Trophoblast cell (in vitro differentiated cells and primary cell): Measurements from ENCODE around the gene WWC2.

Experiments used
- DNase-seq, 2 donors: peaks; one replicate each; pipeline ENCODE4 v3.0.0-alpha.2; 2016
- H2AFZ ChIP-seq: 2 replicates; pipeline ENCODE4 v1.6.1; 2013; ENCODE audit warnings: low read length, moderate library complexity, mild to moderate bottlenecking; ENCODE audit not compliant: insufficient read depth, poor library complexity
- H2AK5ac ChIP-seq: 2 replicates; pipeline ENCODE4 v1.6.1; 2013; ENCODE audit warnings: mild to moderate bottlenecking, low read length
- H2BK120ac ChIP-seq: 2 replicates; pipeline ENCODE4 v1.6.1; 2013; ENCODE audit warnings: low read length, mild to moderate bottlenecking, moderate library complexity; ENCODE audit not compliant: insufficient read depth, poor library complexity
- H2BK12ac ChIP-seq: 2 replicates; pipeline ENCODE4 v1.6.1; 2013; ENCODE audit warnings: mild to moderate bottlenecking, low read length, moderate library complexity
- H2BK5ac ChIP-seq: 2 replicates; pipeline ENCODE4 v1.6.1; 2013; ENCODE audit warnings: low read length, low read depth, moderate library complexity, mild to moderate bottlenecking; ENCODE audit not compliant: poor library complexity
- H3K14ac ChIP-seq: 2 replicates; pipeline ENCODE4 v1.6.1; 2013; ENCODE audit warnings: mild to moderate bottlenecking, low read length
- H3K18ac ChIP-seq: 2 replicates; pipeline ENCODE4 v1.6.1; 2013; ENCODE audit warnings: mild to moderate bottlenecking, low read length
- H3K23ac ChIP-seq: 2 replicates; pipeline ENCODE4 v1.6.1; 2013; ENCODE audit warnings: low read length
- H3K27ac ChIP-seq: 2 replicates; pipeline ENCODE4 v1.5.1; 2013; ENCODE audit warnings: low read depth, mild to moderate bottlenecking, inconsistent platforms, low read length, moderate library complexity
- H3K27me3 ChIP-seq: 2 replicates; pipeline ENCODE4 v1.6.1; 2013; ENCODE audit warnings: inconsistent platforms, mild to moderate bottlenecking, low read length, moderate library complexity; ENCODE audit not compliant: insufficient read depth
- H3K36me3 ChIP-seq, 2 experiments: 1 replicate in 1 of 2; 2 replicates in 1 of 2; pipeline ENCODE4 v1.6.1; 2013; ENCODE audit warnings: low read length in 2 of 2, mild to moderate bottlenecking in 2 of 2, moderate library complexity in 1 of 2; ENCODE audit not compliant: insufficient read depth in 2 of 2, control insufficient read depth in 1 of 2
- H3K4ac ChIP-seq: 2 replicates; pipeline ENCODE4 v1.6.1; 2013; ENCODE audit warnings: low read depth, mild to moderate bottlenecking, low read length, moderate library complexity
- H3K4me1 ChIP-seq, 2 experiments: 1 replicate in 1 of 2; 2 replicates in 1 of 2; pipeline ENCODE4 v1.6.1; 2013; ENCODE audit warnings: low read length in 2 of 2, mild to moderate bottlenecking in 2 of 2, moderate library complexity in 1 of 2; ENCODE audit not compliant: insufficient read depth in 2 of 2, control insufficient read depth in 1 of 2
- H3K4me2 ChIP-seq: 2 replicates; pipeline ENCODE4 v1.6.1; 2013; ENCODE audit warnings: inconsistent platforms, mild to moderate bottlenecking, low read length, moderate library complexity
- H3K4me3 ChIP-seq: 2 replicates; pipeline ENCODE4 v1.5.1; 2013; ENCODE audit warnings: mild to moderate bottlenecking, low read depth, low read length, inconsistent platforms
- H3K79me1 ChIP-seq: one replicate; pipeline ENCODE4 v1.6.1; 2013; ENCODE audit warnings: low read length
- H3K79me2 ChIP-seq: 2 replicates; pipeline ENCODE4 v1.6.1; 2013; ENCODE audit warnings: low read length, mild to moderate bottlenecking; ENCODE audit not compliant: control insufficient read depth, insufficient read depth, poor library complexity
- H3K9ac ChIP-seq: 2 replicates; pipeline ENCODE4 v1.6.1; 2013; ENCODE audit warnings: mild to moderate bottlenecking, low read length
- H3K9me3 ChIP-seq: 2 replicates; pipeline ENCODE4 v1.6.1; 2013; ENCODE audit warnings: low read depth, mild to moderate bottlenecking, control low read depth, inconsistent platforms, low read length; ENCODE audit not compliant: insufficient read depth
- H4K12ac ChIP-seq: 2 replicates; pipeline ENCODE4 v1.6.1; 2013; ENCODE audit warnings: low read depth, mild to moderate bottlenecking, low read length, moderate library complexity
- H4K8ac ChIP-seq: 2 replicates; pipeline ENCODE4 v1.6.1; 2013; ENCODE audit warnings: low read depth, mild to moderate bottlenecking, low read length, moderate library complexity
- H4K91ac ChIP-seq: one replicate; pipeline ENCODE4 v1.6.1; 2013; ENCODE audit warnings: low read depth, mild to moderate bottlenecking, low read length, moderate library complexity
- WGBS: extraction: QIAGEN DNeasy Blood & Tissue Kit; methylation state at CpG from one replicate; pipeline ENCODE4 v1.1.7; 2013; ENCODE audit warnings: missing lambda C conversion rate; ENCODE audit not compliant: insufficient read length, insufficient coverage; ENCODE audit errors: extremely low coverage; 5-methylcytosine and 5-hydroxymethylcytosine counted together

WWC2 gene

GRCh38 chr4:183333983-183334382 is 234.9 kb downstream of the WWC2 start:
- Histone ChIP-seq H4K8ac (no peak overlapping the region), H3K36me3 (no peaks in the 10 kb centered on the region), H2AFZ (no peak overlapping the region), H3K18ac (no peak overlapping the region), H2BK5ac (no peak overlapping the region), H3K4ac (no peak overlapping the region), H3K27ac (no peak overlapping the region), H3K9ac (no peak overlapping the region), H3K4me3 (no peak overlapping the region), H3K23ac (peak overlapping the region; percentile 89), H2AK5ac (peak overlapping the region; percentile 86), H3K9me3 (peaks cover 5% of the 10 kb centered on the region), H3K4me2 (no peak overlapping the region), H3K4me1 (peaks cover 4 to 8% of the 10 kb centered on the region in 2 experiments), H3K27me3 (no peaks in the 10 kb centered on the region), H3K14ac (no peak overlapping the region), H2BK120ac (no peak overlapping the region), H3K79me1 (no peaks in the 10 kb centered on the region), H4K91ac (no peak overlapping the region), H4K12ac (no peak overlapping the region), H2BK12ac (peak overlapping the region; percentile 70), H3K79me2 (no peaks in the 10 kb centered on the region)
- no CpG with 5 or more reads among the region's 6 CpGs for WGBS
- DNase-seq: no peak

DNA sequence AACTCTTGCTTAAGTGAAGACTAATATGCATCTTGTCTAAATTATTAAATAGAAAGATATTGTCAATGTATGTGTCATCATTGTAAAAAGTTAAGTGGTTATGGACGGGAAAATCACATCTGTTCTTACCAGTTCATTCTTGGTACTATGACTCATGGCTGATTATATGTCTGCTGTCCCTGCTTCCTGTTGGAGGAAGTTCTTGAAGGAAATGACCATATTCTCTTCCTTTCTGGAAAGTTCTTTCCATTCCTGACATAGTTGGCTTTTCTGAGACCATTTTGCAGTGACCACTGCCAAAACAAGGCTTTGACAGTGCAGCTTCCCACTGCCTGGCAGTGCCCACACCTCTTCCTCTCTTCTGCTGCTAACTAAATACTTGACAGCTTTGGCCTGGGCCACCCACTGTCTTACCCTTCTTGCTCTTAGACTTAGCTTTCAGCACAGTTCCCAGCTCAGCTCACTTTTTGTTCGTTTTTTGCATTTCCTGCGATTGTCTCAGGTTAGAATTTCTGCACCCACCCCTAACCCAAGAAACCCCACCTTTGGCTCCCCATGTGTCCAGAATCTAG is 236.4 kb downstream of the WWC2 start:
- Histone ChIP-seq H4K8ac (no peak overlapping the region), H3K4me1 (peaks cover 4 to 8% of the 10 kb centered on the region in 2 experiments), H3K23ac (no peak overlapping the region), H3K4ac (no peak overlapping the region), H2BK5ac (no peak overlapping the region), H2BK12ac (no peak overlapping the region), H3K79me1 (no peaks in the 10 kb centered on the region), H3K4me3 (no peak overlapping the region), H2BK120ac (no peak overlapping the region), H2AK5ac (no peak overlapping the region), H3K4me2 (no peak overlapping the region), H3K36me3 (no peaks in the 10 kb centered on the region), H4K91ac (peak overlapping the region; percentile 22), H3K9me3 (peaks cover 4% of the 10 kb centered on the region), H3K14ac (no peak overlapping the region), H2AFZ (no peak overlapping the region), H3K18ac (peak overlapping the region; percentile 33), H3K9ac (no peak overlapping the region), H3K27me3 (no peaks in the 10 kb centered on the region), H3K27ac (no peak overlapping the region), H4K12ac (no peak overlapping the region), H3K79me2 (no peaks in the 10 kb centered on the region)
- no CpG with 5 or more reads among the region's 3 CpGs for WGBS
- peak in 1 of 2 donors; percentile 50 for DNase-seq

DNA sequence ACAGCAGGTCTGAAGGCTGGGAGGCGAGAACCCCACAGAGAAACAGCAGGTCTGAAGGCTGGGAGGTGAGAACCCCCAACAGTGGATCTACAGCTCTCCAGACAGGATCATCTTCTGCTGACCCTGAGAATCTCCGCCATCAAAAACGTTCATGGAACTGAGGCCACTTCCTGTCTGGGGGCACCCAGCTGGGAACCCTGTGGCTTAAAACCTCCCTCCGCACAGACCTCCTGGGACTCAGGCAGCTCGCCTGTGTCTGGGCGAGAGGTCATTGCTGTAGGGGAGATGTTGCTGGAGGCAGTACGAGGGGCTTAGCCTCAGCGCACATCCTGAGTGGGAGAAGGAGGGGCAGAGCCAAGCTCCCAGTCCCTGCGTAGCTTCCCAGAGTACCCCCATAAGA is 238.3 kb downstream of the WWC2 start:
- no peak overlapping the region for H3K14ac ChIP-seq
- no CpG with 5 or more reads among the region's 9 CpGs for WGBS
- H3K4me1 ChIP-seq: peaks cover 4 to 8% of the 10 kb centered on the region in 2 experiments

DNA sequence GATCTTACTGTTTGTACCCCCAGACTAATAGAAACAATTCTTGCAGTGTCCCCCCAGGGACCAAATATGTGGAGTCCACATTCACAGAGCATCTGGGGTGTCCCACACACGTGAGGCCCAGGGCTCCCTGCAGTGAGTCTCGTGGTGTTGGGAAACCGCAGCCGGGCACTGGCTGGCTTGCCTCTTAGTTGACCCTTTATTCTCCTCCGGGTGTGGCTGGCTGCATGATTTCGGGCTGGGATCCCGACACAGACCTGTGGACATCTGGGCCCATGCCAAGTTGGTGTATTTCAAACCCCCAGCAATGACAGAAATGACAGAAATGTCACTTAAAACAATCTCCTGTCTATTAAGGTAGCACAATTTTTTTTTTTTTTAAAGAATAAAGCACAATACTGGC is 238.8 kb downstream of the WWC2 start:
- Histone ChIP-seq H4K12ac (no peak overlapping the region), H3K79me2 (no peaks in the 10 kb centered on the region), H2BK5ac (no peak overlapping the region), H3K23ac (no peak overlapping the region), H2BK120ac (no peak overlapping the region), H3K27ac (no peak overlapping the region), H3K79me1 (no peaks in the 10 kb centered on the region), H3K4me1 (peaks cover 4 to 8% of the 10 kb centered on the region in 2 experiments), H3K9ac (no peak overlapping the region), H3K36me3 (no peaks in the 10 kb centered on the region), H2AFZ (no peak overlapping the region), H4K91ac (no peak overlapping the region), H3K14ac (no peak overlapping the region), H3K18ac (no peak overlapping the region), H3K4ac (no peak overlapping the region), H4K8ac (no peak overlapping the region), H3K4me2 (no peak overlapping the region), H3K9me3 (no peaks in the 10 kb centered on the region), H2AK5ac (no peak overlapping the region), H3K27me3 (no peaks in the 10 kb centered on the region), H3K4me3 (no peak overlapping the region), H2BK12ac (no peak overlapping the region)
- DNase-seq: no peak
- no CpG with 5 or more reads among the region's 7 CpGs for WGBS

More for the DNA sequence above, 238.3 kb downstream of the WWC2 start:
- H3K27ac ChIP-seq: no peak overlapping the region
- H4K91ac ChIP-seq: no peak overlapping the region
- H3K4me3 ChIP-seq: no peak overlapping the region
- no peaks in the 10 kb centered on the region for H3K79me2 ChIP-seq
- no peak overlapping the region for H3K23ac ChIP-seq
- no peak overlapping the region for H4K8ac ChIP-seq
- no peak overlapping the region for H3K9ac ChIP-seq
- no peak overlapping the region for H4K12ac ChIP-seq
- H3K27me3 ChIP-seq: no peaks in the 10 kb centered on the region
- no peak overlapping the region for H3K4ac ChIP-seq
- no peak overlapping the region for H2BK5ac ChIP-seq
- H2AK5ac ChIP-seq: no peak overlapping the region
- no peak overlapping the region for H2AFZ ChIP-seq
- DNase-seq: no peak
- peaks cover 2% of the 10 kb centered on the region for H3K9me3 ChIP-seq
- H3K18ac ChIP-seq: no peak overlapping the region
- no peak overlapping the region for H2BK12ac ChIP-seq
- H3K79me1 ChIP-seq: no peaks in the 10 kb centered on the region
- no peak overlapping the region for H3K4me2 ChIP-seq
- no peaks in the 10 kb centered on the region for H3K36me3 ChIP-seq
- no peak overlapping the region for H2BK120ac ChIP-seq
